Astrocyte (in vitro differentiated cells and primary cell): ENCODE measurements around the gene PHF12. TPM values are rescaled to one million over a fixed set of nuclear protein-coding genes. Genes with fewer than 3 reads are reported as not detected.

ENCODE experiments used
- DNase-seq: peaks from one replicate; pipeline ENCODE4 v3.0.0-alpha.2; 2010; ENCODE audit warnings: low read depth
- FAIRE-seq: peaks from 2 replicates; lab custom pipeline; 2011; peaks lifted over from hg19 to GRCh38; lab: Jason Lieb, UNC
- H2AFZ ChIP-seq: 2 replicates; pipeline ENCODE4 v1.6.0; 2012; ENCODE audit warnings: low read depth, low read length, inconsistent platforms
- H3K27ac ChIP-seq: 2 replicates; pipeline ENCODE4 v1.5.1; 2011; ENCODE audit warnings: low read depth, low read length, inconsistent platforms
- H3K27me3 ChIP-seq: 2 replicates; pipeline ENCODE4 v1.6.0; 2011; ENCODE audit warnings: low read length, inconsistent platforms; ENCODE audit not compliant: insufficient read depth
- H3K36me3 ChIP-seq: 2 replicates; pipeline ENCODE4 v1.5.1; 2011; ENCODE audit warnings: low read length, inconsistent platforms; ENCODE audit not compliant: insufficient read depth
- H3K4me1 ChIP-seq: 2 replicates; pipeline ENCODE4 v1.5.1; 2011; ENCODE audit warnings: low read length, inconsistent platforms; ENCODE audit not compliant: insufficient read depth
- H3K4me2 ChIP-seq: 2 replicates; pipeline ENCODE4 v1.6.0; 2012; ENCODE audit warnings: low read length, inconsistent platforms
- H3K4me3 ChIP-seq: 2 replicates; pipeline ENCODE4 v1.5.1; 2011; ENCODE audit warnings: low read depth, mild to moderate bottlenecking, low read length, inconsistent platforms; ENCODE audit not compliant: insufficient read depth
- H3K79me2 ChIP-seq: 2 replicates; pipeline ENCODE4 v1.6.0; 2012; ENCODE audit warnings: mild to moderate bottlenecking, low read length, inconsistent platforms; ENCODE audit not compliant: insufficient read depth
- H3K9ac ChIP-seq: 2 replicates; pipeline ENCODE4 v1.6.0; 2012; ENCODE audit warnings: mild to moderate bottlenecking, low read length, inconsistent platforms
- H3K9me3 ChIP-seq: 2 replicates; pipeline ENCODE4 v1.5.1; 2012; ENCODE audit warnings: low read depth, mild to moderate bottlenecking, low read length, inconsistent platforms; ENCODE audit not compliant: insufficient read depth
- H4K20me1 ChIP-seq: 2 replicates; pipeline ENCODE4 v1.6.0; 2012; ENCODE audit warnings: low read length, inconsistent platforms; ENCODE audit not compliant: insufficient read depth
- H3K27ac Mint-ChIP-seq: one replicate; pipeline ENCODE4 v1.8.0; 2021; ENCODE audit warnings: mild to moderate bottlenecking, mixed read lengths; ENCODE audit not compliant: unreplicated experiment
- H3K27me3 Mint-ChIP-seq: one replicate; pipeline ENCODE4 v1.8.0; 2021; ENCODE audit warnings: low read depth, mixed read lengths; ENCODE audit not compliant: unreplicated experiment
- H3K36me3 Mint-ChIP-seq: one replicate; pipeline ENCODE4 v1.8.0; 2021; ENCODE audit warnings: low read depth, mixed read lengths; ENCODE audit not compliant: unreplicated experiment
- H3K4me1 Mint-ChIP-seq: one replicate; pipeline ENCODE4 v1.8.0; 2021; ENCODE audit warnings: low read depth, mixed read lengths; ENCODE audit not compliant: unreplicated experiment
- H3K4me3 Mint-ChIP-seq: one replicate; pipeline ENCODE4 v1.8.0; 2021; ENCODE audit warnings: mild to moderate bottlenecking, moderate library complexity, mixed read lengths; ENCODE audit not compliant: unreplicated experiment
- H3K9me3 Mint-ChIP-seq: one replicate; pipeline ENCODE4 v1.8.0; 2021; ENCODE audit warnings: mild to moderate bottlenecking, mixed read lengths; ENCODE audit not compliant: unreplicated experiment
- CTCF ChIP-seq: IDR thresholded peaks from 2 replicates; pipeline ENCODE4 v1.5.1; 2011; ENCODE audit warnings: low read depth, mild to moderate bottlenecking, inconsistent platforms, low read length, moderate library complexity; ENCODE audit not compliant: insufficient read depth
- EZH2 ChIP-seq: IDR thresholded peaks from 2 replicates; pipeline ENCODE4 v1.6.1; 2012; ENCODE audit warnings: mild to moderate bottlenecking, low read length, inconsistent platforms; ENCODE audit not compliant: insufficient read depth
- total RNA-seq: library from RNA; stranded (reverse); gene quantifications from 2 replicates; pipeline ENCODE4 v1.2.1, GENCODE V29; 2021

PHF12 gene
- total RNA-seq, 1 donor from 2014 or later = 41.6 TPM

GRCh38 chr17:28958820-28959455, 7.6 kb upstream of the PHF12 start:
- FAIRE-seq (no peak), DNase-seq (no peak)
- Mint-ChIP-seq H3K27me3 (peaks cover 13% of the 10 kb centered on the region), H3K27ac (peak overlapping the region; percentile 26), H3K4me3 (no peak overlapping the region), H3K36me3 (peaks cover 7% of the 10 kb centered on the region), H3K9me3 (no peaks in the 10 kb centered on the region), H3K4me1 (no peaks in the 10 kb centered on the region)
- Histone ChIP-seq H3K79me2 (no peaks in the 10 kb centered on the region), H2AFZ (no peak overlapping the region), H3K9me3 (no peaks in the 10 kb centered on the region), H4K20me1 (peaks cover 3% of the 10 kb centered on the region), H3K4me3 (no peak overlapping the region), H3K36me3 (no peaks in the 10 kb centered on the region), H3K27me3 (no peaks in the 10 kb centered on the region), H3K9ac (no peak overlapping the region), H3K4me1 (no peaks in the 10 kb centered on the region), H3K27ac (no peak overlapping the region), H3K4me2 (no peak overlapping the region)
- TF ChIP-seq CTCF = no peak

- Histone ChIP-seq H3K9me3 (no peaks in the 10 kb centered on the region), H3K27me3 (no peaks in the 10 kb centered on the region), H3K4me1 (no peaks in the 10 kb centered on the region), H3K36me3 (no peaks in the 10 kb centered on the region), H3K79me2 (no peaks in the 10 kb centered on the region), H2AFZ (no peak overlapping the region), H3K4me2 (no peak overlapping the region), H3K9ac (no peak overlapping the region), H3K4me3 (no peak overlapping the region), H3K27ac (no peak overlapping the region), H4K20me1 (peaks cover 6% of the 10 kb centered on the region)
- peak overlapping the region; percentile 21 for H3K4me3 Mint-ChIP-seq
- H3K27ac Mint-ChIP-seq = no peak overlapping the region
- DNase-seq (no peak), FAIRE-seq (no peak)
- peaks cover 7% of the 10 kb centered on the region for H3K36me3 Mint-ChIP-seq
- no peaks in the 10 kb centered on the region for H3K9me3 Mint-ChIP-seq
- TF ChIP-seq EZH2 (no peak), CTCF (no peak)
- H3K27me3 Mint-ChIP-seq = peaks cover 6% of the 10 kb centered on the region
- no peaks in the 10 kb centered on the region for H3K4me1 Mint-ChIP-seq
Measured at GRCh38 chr17:28957992-28958355, 6.7 kb upstream of the PHF12 start.

GRCh38 chr17:28957277-28957991, 6.1 kb upstream of the PHF12 start:
- H3K36me3 ChIP-seq = no peaks in the 10 kb centered on the region
- no peaks in the 10 kb centered on the region for H3K9me3 ChIP-seq
- H2AFZ ChIP-seq = no peak overlapping the region
- H3K9ac ChIP-seq = no peak overlapping the region
- Mint-ChIP-seq H3K4me3 (no peak overlapping the region), H3K9me3 (no peaks in the 10 kb centered on the region), H3K4me1 (no peaks in the 10 kb centered on the region), H3K36me3 (peaks cover 7% of the 10 kb centered on the region), H3K27me3 (peaks cover 6% of the 10 kb centered on the region), H3K27ac (no peak overlapping the region)
- no peak overlapping the region for H3K4me2 ChIP-seq
- H3K27ac ChIP-seq = no peak overlapping the region
- no peaks in the 10 kb centered on the region for H3K27me3 ChIP-seq
- DNase-seq (no peak), FAIRE-seq (no peak)
- H4K20me1 ChIP-seq = peaks cover 6% of the 10 kb centered on the region
- H3K4me3 ChIP-seq = no peak overlapping the region
- no peaks in the 10 kb centered on the region for H3K79me2 ChIP-seq
- TF ChIP-seq EZH2 = no peak
- TF ChIP-seq CTCF = no peak
- H3K4me1 ChIP-seq = peaks cover 5% of the 10 kb centered on the region
